RWPE2 (cell line): ENCODE results near the gene CHPT1.

Experiments used
- ATAC-seq: fragments of 200-7000 bp; cut with Tn5 transposase; 3 replicates; pipeline ENCODE4 v1.9.1; 2021; ENCODE audit warnings: low read depth
- DNase-seq: peaks from one replicate; pipeline ENCODE4 v3.0.0-alpha.2; 2020; ENCODE audit warnings: low spot score
- H3K27ac ChIP-seq: fragments of 450-650 bp; 2 replicates; pipeline ENCODE4 v1.5.1; 2017; ENCODE audit warnings: mild to moderate bottlenecking; ENCODE audit not compliant: poor library complexity, severe bottlenecking
- H3K27me3 ChIP-seq: fragments of 250-450 bp; sonication (Bioruptor Pico); 2 replicates; pipeline ENCODE4 v1.5.1; 2021; ENCODE audit warnings: mild to moderate bottlenecking, moderate library complexity; ENCODE audit not compliant: insufficient read depth, poor library complexity, severe bottlenecking
- H3K36me3 ChIP-seq: fragments of 250-450 bp; sonication (Bioruptor Pico); 2 replicates; pipeline ENCODE4 v1.5.1; 2020; ENCODE audit warnings: low read depth, mild to moderate bottlenecking, moderate library complexity
- H3K4me1 ChIP-seq: fragments of 250-450 bp; sonication (Bioruptor Pico); 2 replicates; pipeline ENCODE4 v1.5.1; 2021; ENCODE audit warnings: mild to moderate bottlenecking, moderate library complexity; ENCODE audit not compliant: insufficient read depth, poor library complexity, severe bottlenecking
- H3K4me3 ChIP-seq: fragments of 250-450 bp; sonication (Bioruptor Pico); 2 replicates; pipeline ENCODE4 v1.5.1; 2021; ENCODE audit warnings: mild to moderate bottlenecking, moderate library complexity; ENCODE audit not compliant: severe bottlenecking
- H3K9me3 ChIP-seq: fragments of 250-450 bp; sonication (Bioruptor Pico); 2 replicates; pipeline ENCODE4 v1.5.1; 2021; ENCODE audit warnings: mild to moderate bottlenecking, moderate library complexity; ENCODE audit not compliant: severe bottlenecking
- TF ChIP-seq, protein P1 (sequence below): fragments of 450-650 bp; IDR thresholded peaks from one replicate; pipeline ENCODE4 v1.5.1; 2017; ENCODE audit warnings: mild to moderate bottlenecking, moderate library complexity; ENCODE audit not compliant: poor library complexity, severe bottlenecking

CHPT1 gene

GRCh38 chr12:101777485-101777884 lies 80.0 kb downstream of the CHPT1 start:
- no peaks in the 10 kb centered on the region for H3K9me3 ChIP-seq
- H3K4me3 ChIP-seq, result no peak overlapping the region
- TF ChIP-seq, protein P1, sequence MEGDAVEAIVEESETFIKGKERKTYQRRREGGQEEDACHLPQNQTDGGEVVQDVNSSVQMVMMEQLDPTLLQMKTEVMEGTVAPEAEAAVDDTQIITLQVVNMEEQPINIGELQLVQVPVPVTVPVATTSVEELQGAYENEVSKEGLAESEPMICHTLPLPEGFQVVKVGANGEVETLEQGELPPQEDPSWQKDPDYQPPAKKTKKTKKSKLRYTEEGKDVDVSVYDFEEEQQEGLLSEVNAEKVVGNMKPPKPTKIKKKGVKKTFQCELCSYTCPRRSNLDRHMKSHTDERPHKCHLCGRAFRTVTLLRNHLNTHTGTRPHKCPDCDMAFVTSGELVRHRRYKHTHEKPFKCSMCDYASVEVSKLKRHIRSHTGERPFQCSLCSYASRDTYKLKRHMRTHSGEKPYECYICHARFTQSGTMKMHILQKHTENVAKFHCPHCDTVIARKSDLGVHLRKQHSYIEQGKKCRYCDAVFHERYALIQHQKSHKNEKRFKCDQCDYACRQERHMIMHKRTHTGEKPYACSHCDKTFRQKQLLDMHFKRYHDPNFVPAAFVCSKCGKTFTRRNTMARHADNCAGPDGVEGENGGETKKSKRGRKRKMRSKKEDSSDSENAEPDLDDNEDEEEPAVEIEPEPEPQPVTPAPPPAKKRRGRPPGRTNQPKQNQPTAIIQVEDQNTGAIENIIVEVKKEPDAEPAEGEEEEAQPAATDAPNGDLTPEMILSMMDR, result no peak
- H3K27me3 ChIP-seq, result no peaks in the 10 kb centered on the region
- H3K36me3 ChIP-seq, result 0 out of 2 replicates have a peak, but pooled peaks cover 7% of the 10 kb centered on the region
- no peak for ATAC-seq
- H3K27ac ChIP-seq, result no peak overlapping the region
- H3K4me1 ChIP-seq, result no peaks in the 10 kb centered on the region
- no peak for DNase-seq

GRCh38 chr12:101777978-101778377 lies 80.5 kb downstream of the CHPT1 start:
- no peaks in the 10 kb centered on the region for H3K4me1 ChIP-seq
- no peaks in the 10 kb centered on the region for H3K9me3 ChIP-seq
- no peaks in the 10 kb centered on the region for H3K27me3 ChIP-seq
- ATAC-seq (no peak), DNase-seq (no peak)
- no peak overlapping the region for H3K27ac ChIP-seq
- no peak overlapping the region for H3K4me3 ChIP-seq
- TF ChIP-seq, protein P1, result no peak
- H3K36me3 ChIP-seq, result 0 out of 2 replicates have a peak, but pooled peaks cover 7% of the 10 kb centered on the region
